Measurements from ENCODE around the gene ACSM6.

The ACSM6 gene

GRCh38 chr10:95273393-95274312 is 79.6 kb downstream of the ACSM6 start:
- no peak for DNase-seq

GRCh38 chr10:95275726-95276366 is 81.8 kb downstream of the ACSM6 start:
- no peak for DNase-seq

- no peak for DNase-seq
Measured at GRCh38 chr10:95276367-95277200, 82.5 kb downstream of the ACSM6 start.

- no peak for DNase-seq
Measured at GRCh38 chr10:95277201-95277570, 83.1 kb downstream of the ACSM6 start.

GRCh38 chr10:95277614-95278013 is 83.6 kb downstream of the ACSM6 start:
- DNase-seq: no peak

All from activated CD8-positive, alpha-beta memory T cell treated with anti-CD3 and anti-CD28 coated beads, Interleukin-2, amount 50 U/mL, for 4 hours (primary cell).